GM15510 (cell line): Measurements from ENCODE around the gene IPMK.

Experiments used
- POLR2A ChIP-seq: IDR thresholded peaks from 3 replicates; pipeline ENCODE4 v1.6.1; 2011; ENCODE audit warnings: borderline replicate concordance; ENCODE audit not compliant: insufficient read length; ENCODE audit errors: extremely low read depth

The IPMK gene

DNA sequence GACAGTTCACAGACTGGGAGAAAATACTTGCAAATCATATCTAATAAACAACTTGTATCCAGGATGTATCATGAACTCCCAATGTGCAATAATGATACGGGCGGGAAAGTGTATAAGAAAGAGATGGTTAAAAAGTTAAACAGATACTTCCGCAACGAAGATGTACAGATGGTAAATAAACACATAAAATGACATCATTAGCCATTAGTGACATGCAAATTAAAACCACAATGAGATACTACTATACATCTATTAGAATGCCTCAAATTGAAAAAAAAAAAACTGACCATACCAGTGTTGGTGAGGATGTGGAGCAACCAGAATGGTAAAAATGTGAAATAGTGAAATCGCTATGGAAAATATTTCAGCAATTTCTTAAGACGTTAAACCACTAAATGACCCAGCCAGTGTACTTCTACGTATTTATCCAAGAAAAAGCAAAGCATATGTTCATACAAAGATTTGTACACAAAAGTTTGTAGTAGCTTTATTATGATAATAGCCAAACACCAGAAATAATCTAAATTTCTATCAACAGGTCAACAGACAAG, 83.5 kb downstream of the IPMK start:
- TF ChIP-seq POLR2A, result no peak

DNA sequence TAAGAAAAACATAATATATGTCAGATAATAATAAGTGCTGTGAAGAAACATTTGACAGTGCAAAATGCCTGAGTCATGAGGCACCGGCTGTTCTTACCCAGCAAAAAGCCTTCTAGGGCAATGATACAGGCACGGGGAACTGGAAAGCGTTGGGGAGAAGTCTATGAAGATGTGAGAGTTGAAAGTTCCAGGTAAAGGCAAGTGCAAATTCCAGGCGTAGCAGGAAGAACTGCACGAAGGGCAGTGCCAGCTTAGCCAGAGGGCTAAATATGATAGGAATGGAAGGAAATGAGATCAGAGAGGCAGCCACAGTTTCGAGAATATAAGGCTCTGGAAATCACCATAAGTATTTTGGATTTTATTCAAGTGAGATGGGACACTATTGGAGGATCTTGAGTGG, 87.0 kb downstream of the IPMK start:
- no peak for TF ChIP-seq POLR2A

DNA sequence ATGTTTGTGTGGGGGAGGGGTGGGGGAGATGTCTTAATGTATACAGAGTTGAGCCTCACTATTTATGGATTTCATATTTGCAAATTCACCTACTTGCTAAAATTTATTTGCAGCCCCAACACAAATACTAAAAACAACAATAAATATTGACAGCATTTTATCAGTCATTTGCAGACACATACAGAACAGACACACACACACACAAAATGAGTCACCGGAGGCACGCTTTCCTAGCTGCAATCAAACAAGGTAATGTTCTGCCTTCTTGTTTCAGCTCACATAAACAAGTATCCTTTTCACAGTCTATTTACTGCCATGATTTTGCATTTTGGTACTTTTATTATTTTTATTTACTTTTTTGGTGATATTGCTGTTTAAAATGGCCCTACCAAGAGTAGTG, 88.5 kb downstream of the IPMK start:
- TF ChIP-seq POLR2A, result no peak

DNA sequence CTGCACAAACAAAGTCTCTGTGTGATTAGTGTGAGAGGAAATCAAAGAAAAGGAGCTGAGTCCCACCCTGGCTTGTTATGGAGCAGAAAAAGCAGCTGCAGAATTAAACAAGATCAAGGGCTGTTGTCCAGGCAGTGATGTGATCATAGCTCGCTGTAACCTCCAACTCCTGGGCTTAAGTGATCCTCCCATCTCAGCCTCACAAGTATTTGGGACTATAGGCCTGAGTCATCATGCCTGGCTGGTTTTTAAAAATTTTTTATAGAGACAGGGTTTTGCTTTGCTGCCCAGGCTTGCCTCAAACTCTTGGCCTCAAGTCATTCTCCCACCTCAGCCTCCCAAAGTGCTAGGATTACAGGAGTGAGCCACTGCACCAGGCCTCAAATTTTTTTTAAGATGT, 88.9 kb downstream of the IPMK start:
- no peak for TF ChIP-seq POLR2A

DNA sequence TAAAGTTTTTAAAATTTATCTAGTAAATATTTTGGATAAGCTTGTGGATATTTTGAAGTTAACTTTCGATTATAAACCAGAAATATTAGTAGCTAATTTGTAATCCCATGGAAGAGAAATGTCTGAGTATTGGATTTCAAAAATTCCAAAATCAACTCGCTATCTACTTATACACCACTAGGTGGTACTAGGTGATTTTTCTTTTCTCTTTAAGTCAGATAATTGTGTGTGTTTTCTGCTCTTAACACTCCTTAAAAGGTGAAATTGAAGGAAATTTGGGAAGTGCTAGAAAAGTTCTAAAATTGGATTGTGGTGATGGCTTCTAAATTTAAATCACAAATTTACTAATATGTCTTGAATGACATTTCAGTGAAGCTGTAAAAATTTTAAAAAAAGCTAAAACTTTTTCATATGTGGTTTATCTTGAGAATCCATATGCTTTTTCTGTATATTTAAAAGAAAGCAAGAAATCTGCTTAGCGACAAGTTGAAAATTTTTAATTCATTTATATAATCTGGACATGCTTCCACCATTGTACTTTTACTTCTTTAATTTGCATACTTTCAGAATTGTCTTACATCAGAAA, 90.2 kb downstream of the IPMK start:
- no peak for TF ChIP-seq POLR2A

DNA sequence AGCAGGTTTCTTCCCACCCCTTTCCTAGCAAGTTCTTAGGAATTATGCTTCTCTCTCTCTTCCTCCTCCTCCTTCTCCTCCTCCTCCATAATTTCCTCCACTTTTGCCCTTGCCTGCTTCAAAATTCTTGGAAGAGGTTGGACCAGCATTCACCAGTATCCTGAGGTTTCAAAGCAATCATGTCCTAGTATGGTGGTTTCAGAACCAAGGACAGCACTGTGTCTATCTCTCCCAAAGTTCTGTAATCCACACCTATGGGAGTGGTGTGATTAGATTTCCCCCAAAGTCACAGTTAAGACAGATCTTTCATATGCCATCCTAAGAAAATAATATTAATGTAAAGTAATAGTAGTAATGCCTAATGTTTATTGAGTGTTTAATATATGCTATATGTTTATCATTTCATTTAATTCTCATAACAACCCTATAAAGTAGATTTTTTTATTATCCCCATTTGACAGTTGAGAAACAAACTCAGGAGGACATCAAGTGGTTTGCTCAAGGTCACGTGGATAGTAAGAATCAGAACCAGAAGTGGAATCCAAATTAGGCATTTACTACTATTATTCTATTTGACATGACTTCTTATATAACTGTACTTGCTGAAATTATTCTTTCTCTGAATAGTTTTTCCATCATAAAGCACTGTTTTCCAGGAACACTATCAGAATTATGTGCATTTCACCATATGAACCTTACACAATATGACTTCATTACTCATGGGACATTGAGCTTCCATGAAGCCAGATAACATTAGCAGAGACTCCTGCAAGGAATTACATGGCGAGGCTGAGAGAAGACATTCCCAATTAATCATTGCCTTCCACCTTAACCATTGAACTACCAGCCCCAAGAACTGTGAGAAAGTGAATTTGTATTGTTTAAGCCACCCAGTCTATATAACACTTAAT, 91.4 kb downstream of the IPMK start:
- no peak for TF ChIP-seq POLR2A

DNA sequence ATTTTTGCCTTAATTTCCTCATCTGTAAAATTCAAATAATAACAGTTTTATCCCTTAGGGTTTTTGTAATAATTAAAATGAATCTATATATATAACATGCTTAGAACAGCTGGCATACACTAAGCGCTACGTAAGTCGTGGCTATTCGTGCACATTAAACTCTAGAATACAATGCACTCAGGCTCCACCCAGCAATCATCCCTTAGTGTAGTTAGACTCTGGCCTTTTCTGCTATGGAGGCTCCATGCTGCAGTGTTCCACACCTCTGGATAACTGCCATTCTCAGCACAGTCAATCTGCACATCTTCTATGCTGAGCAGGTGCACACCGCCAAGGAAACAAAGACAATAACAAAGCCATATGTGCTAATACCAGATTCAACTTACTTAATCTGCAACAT, 92.9 kb downstream of the IPMK start:
- no peak for TF ChIP-seq POLR2A

DNA sequence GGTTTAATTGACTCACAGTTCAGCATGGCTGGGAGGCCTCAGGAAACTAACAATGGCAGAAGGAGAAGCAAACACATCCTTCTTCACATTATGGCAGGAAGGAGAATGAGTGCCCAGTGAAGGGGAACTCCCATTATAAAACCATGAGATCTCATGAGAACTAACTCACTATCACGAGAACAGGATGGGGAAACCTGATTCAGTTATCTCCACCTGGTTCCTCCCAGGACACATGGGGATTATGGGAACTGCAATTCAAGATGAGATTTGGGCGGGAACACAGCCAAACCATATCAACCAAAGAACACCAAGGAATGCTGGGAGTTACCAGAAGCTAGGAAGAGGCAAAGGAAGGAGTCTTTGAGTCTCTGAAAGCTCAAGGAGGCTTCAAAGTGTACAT, 94.3 kb downstream of the IPMK start:
- TF ChIP-seq POLR2A, result no peak

DNA sequence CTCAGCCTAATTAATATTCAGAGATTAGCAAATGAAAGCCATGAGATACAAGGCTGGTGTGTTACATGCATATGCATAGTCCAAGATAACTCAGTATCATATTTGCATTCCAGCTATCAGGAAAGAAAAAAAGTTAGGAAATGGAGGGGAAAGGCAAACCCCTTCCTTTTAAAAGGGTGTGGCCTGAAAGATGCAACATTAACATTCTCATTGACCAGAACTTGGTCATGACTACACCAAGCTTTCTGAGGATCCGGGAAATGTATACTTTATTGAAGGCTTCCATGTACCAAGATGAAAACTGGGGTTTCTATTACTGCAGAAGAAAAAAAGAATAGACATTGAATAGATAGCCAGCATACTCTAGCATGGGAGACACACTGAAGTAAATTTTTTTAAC, 96.5 kb downstream of the IPMK start:
- no peak for TF ChIP-seq POLR2A

DNA sequence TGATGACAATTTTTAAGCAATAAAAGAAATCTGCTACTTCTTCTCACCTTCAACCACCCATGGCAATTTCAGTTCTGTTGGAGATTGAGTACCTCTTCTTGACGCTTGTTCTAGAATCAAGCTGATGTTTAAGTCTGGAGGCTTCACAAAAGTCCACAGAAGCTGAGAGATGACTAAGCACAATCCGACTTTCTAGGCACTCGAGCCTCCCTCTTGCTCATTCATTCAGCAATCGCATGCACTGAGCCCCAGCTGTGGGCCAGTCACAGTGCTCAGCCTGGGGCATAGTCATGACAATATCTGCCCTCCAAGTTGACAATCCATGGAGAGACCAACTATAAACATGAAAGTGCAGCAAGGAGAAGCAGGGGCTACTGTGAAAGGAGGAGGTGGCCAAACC, 103.2 kb downstream of the IPMK start:
- TF ChIP-seq POLR2A, result no peak

DNA sequence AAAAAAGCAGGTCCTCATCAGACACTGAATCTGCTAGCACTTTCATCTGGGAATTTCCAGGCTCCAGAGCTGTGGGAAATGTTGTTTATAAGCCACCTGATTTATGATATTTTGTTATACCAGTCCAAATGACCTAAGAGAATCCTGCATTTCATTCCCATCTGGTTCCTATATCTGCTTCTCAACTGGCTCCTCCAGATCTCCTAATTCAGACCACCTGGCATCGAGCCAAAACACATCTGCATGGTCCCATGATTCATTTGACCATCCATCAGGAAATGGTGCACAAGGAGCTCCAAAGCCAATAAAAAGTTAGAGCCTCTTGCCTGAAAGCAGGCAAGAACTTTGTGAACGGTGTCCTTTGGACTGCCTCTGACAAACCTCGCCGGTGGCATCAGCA, 108.9 kb downstream of the IPMK start:
- TF ChIP-seq POLR2A, result no peak

DNA sequence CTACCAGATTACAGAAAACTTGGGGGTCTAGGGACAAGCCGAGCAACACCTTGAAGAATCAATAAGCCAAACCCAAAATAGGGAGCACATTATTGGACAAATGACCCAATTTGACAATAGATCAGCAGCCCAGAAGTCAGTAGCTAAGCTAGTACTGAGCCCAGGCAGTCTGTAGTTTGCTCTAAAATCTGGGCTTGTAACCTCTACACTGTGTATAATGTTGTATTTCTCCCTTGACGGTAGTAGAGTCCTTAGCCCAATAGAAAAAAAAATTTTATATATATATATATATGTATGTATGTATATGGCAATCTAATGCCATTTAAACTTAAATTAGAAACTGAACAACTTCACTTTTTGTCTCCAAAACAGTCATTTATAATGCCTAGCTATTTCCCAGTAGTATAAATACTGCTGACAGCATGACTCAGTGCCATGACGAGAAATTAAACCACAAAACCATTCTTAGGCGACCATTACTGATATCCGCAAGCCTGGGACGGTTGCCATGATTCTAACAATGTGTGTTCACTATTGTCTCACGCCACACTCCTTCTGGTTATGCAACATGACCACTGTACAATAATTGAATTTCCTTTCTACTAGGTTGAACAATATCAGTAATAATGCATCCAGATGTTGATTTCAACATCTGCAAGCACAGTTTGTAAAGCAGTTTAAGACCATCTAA, 110.5 kb downstream of the IPMK start:
- no peak for TF ChIP-seq POLR2A

DNA sequence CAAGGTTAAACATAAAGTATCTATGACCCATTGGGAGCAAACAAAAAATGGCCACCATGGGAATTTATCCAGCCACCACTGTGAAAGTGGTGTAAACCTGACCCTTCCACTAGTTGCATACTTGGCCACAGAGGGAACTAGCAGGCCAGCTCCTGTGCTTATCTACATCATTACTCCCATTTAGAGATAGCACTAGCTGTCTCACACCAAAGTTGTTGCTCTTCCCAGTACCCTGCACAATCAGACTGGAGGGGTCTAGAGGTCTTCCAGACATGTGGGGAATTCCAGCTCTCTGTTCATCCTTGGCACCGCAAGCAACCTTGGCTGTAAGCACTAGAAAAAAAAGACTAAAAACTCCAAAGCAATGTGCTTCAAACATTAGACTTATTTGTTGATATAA, 113.9 kb downstream of the IPMK start:
- TF ChIP-seq POLR2A, result no peak

DNA sequence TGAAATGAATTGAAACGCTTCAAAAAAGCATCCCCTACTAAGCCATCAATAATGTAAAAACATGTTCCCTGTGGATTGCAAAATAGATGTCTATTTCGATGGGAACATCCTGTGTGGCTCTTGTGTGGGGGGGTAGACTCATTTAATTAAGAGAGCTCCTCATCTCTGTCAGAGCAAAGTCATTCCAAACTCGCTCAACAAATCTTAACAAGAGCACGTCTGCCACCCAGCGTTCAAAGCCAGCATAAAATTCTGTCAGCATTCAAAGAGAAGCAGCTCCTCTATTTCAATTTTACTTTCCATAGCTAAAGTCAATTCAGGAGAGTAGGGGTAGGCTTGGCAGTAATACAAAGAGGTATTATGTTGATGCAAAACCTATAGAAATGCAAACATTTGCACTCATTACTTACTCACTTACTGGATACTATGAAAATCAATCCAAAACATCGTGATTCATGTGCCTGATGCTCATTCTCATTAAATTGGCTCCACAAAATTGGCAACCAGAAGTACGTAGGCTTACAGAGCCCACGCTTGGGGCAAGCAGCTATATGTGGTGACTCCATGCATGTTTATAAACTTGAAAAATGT, 114.9 kb downstream of the IPMK start:
- TF ChIP-seq POLR2A, result no peak

DNA sequence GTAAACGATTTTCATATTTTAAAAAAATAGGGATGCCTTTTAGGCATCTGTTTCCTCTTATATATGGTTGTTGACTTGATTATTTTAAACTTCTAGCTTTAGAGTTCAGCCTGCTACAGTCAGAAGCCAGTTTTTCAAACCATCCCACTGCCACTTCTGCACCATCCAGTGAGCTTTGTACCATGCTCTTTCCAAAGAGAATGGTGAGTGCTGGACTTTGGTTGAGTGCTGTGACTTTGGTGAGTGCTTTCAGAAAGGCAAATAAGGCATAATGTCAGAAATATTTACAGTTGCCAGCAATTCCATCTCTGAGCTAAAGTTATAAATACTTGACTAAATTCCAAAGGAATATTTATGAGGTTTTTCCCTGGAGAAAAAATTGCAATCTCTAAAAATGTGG, 117.4 kb downstream of the IPMK start:
- TF ChIP-seq POLR2A, result no peak

DNA sequence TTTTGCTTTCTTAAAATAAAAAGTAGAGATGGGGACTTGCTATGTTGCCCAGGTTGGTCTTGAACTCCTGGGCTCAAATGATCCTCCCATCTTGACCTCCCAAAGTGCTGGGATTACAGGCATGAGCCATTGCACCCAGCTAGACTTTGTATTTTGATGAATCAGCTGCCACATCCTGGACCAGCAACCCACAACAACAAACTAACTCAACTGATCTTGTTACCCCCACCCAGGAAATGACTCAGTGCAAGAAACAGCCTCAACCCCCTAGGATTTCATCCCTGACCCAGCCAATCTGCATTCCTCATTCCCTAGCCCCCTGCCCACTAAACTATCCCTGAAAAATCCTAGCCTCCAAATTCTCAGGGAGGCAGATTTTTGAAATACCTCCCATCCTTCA, 123.8 kb downstream of the IPMK start:
- TF ChIP-seq POLR2A, result no peak
